HL-60/S4 treated with retinoic acid at 250 ng/mL for 4 days and 3 days (cell line): ENCODE measurements around the gene CILP2.

Experiments used
- in situ Hi-C: fragments of 300-500 bp; cut with MboI; formaldehyde crosslinking; loops from 2 replicates; pipeline ENCODE4 v1.7.0; 2022; ENCODE audit warnings: low sequenced_read_pairs

Gene CILP2

GRCh38 chr19:19527674-19528625 lies 10.1 kb upstream of the CILP2 start:
- in situ Hi-C loops, result loop anchor here (25.0 kb wide), 1 partner anchor 759 kb away; no protein-coding TSS in a partner anchor

DNA sequence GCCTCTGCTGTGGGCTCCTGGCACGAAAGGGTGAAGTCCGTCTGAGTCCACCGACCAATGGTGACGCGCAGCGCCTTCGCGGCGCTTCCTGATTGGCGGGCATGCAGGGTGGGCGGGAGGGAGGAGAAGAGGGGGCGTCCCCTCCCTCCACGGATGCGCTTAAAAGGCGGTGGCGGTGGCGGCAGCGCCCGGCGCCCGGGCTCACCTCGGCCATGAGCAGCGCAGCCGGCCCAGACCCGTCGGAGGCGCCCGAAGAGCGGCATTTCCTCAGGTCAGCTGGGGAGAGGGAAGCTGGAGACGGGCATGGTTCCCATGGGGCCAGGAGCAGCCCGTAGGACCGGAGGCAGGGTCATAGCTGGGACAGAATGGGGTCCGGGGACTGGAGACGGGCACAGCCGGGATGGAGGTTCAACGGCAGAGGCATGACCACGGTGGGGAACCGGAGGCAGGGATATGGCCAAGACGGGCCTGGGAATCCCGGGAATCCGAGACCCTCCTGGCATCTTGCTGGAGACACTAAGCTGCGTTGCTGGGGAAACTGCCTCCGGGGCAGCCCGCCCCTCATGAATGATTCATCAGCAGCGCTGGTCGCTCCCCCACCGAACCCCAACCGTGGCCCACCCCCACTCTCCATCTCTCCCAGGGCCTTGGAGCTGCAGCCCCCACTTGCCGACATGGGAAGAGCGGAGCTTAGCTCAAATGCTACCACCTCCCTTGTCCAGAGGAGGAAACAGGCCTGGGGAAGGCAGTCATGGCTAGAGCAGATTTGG lies 9.2 kb upstream of the CILP2 start, which contains the start of gene YJEFN3:
Gene YJEFN3, plus strand, starts transcription at position 191 of the 770 bp plus-strand sequence. Its CDS starts 22 bp downstream, at position 213.
- in situ Hi-C loops, result loop anchor here (25.0 kb wide), 1 partner anchor 758 kb away; no protein-coding TSS in a partner anchor

DNA sequence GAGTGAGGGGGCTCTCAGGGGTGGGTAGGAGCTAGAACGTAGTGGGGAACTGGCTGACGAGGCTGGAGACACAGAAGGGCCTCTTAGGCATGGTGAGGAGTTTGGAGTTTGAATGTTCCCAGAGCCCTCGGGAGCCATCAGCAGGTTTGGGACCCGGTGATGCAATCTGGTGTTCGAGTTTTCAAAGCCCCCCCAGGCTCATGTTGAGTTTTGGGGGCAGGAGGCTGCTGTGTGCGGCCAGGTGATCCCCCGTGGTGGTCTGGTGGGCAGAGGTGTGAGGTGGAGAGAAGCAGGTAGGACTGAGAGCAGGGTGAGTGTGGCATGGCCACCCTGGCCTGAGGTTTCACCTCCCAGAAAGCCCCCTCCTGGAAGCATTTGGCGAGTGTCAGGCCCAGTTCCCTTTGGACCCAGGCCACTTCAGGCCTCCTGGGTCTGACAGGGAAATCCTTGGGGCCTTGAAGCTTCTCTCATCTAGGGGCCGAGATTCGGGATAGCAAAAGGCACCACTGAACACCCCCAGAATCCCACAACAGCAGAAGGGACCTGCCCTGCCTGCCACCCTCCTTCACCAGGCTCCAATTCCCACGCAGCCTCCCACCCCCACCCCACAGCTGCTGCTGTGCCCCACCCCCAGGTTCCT lies 8.2 kb upstream of the CILP2 start:
- in situ Hi-C loops, result loop anchor here (25.0 kb wide), 1 partner anchor 757 kb away; no protein-coding TSS in a partner anchor

DNA sequence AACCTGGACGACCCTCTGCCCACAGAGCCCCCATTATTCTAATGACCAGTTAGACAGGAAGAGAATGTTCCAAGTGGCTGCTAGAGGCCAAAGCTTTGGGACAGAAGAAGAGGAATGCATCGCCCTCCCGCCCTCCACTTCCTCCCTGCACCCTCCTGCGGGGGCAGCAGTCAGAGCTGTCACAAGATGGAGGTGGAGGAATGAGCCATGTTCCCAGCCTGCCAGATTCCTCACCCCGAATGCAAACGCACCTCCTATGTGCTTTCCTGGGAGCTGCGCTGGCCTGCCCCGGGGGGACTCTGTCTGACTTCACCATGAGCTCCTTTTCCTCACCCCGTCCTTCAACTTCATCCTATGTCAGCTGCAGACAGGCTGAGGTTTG lies 7.7 kb upstream of the CILP2 start:
- in situ Hi-C loops, result loop anchor here (25.0 kb wide), 1 partner anchor 757 kb away; no protein-coding TSS in a partner anchor

- in situ Hi-C loops, result loop anchor here (25.0 kb wide), 1 partner anchor 756 kb away; no protein-coding TSS in a partner anchor
Observed at GRCh38 chr19:19530889-19531288, 7.2 kb upstream of the CILP2 start.

- in situ Hi-C loops, result loop anchor here (25.0 kb wide), 1 partner anchor 755 kb away; no protein-coding TSS in a partner anchor
Observed at GRCh38 chr19:19531951-19532805, 5.9 kb upstream of the CILP2 start.

- in situ Hi-C loops, result loop anchor here (25.0 kb wide), 1 partner anchor 754 kb away; no protein-coding TSS in a partner anchor
Observed at GRCh38 chr19:19532806-19533701, 5.0 kb upstream of the CILP2 start.

DNA sequence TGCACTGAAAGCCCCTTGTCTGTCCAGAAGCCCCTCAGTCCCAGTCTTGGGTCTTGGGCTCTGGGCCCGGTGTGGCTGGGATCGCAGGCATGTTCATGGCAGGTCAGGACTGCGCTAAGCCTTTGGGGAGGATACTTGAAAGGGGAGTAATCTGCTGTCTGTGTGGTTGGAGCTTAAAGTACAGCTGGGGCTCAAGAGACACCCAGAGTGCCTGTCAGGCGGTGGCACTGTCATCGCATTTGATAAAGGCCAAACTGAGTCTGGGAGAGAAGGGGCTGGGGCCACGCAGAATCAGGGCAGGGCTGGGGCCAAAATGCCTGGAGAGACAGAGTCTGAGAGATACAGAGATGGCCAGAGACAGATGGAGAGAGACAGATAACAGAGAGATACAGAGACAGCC lies 4.2 kb upstream of the CILP2 start:
- in situ Hi-C loops, result loop anchor here (25.0 kb wide), 1 partner anchor 753 kb away; no protein-coding TSS in a partner anchor

DNA sequence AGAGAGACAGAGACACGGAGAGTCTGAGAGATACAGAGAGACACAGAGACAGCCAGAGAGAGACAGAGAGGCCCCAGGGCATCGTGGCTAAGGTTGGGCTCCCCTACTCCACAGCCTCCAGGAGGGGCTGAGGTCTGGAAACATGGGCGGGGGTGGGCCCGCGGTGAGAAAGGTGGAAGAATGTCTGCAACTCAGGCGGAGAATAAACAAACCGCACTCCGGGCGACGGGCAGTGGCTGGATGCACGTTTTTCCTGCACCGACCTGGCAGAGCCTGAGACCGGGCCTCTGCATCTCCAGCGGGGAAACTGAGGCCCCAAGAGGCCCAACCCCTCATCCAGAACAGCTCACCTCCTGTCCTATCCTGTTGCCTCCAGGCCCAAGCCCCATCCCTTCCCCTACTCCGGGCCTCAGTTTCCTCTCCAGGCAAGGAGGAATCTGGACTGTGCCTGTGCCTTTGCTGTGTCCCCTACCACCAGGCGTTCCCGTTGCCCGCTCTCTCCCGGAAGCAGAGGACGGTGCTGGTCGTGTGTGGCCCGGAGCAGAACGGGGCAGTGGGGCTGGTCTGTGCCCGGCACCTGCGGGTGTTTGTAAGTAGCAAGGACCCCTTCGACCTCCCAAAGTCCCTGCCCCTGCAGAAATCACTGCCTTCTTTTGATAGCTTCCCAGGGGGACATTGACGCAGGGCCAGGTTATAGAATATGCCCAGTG lies 3.4 kb upstream of the CILP2 start:
- in situ Hi-C loops, result loop anchor here (25.0 kb wide), 1 partner anchor 753 kb away; no protein-coding TSS in a partner anchor

DNA sequence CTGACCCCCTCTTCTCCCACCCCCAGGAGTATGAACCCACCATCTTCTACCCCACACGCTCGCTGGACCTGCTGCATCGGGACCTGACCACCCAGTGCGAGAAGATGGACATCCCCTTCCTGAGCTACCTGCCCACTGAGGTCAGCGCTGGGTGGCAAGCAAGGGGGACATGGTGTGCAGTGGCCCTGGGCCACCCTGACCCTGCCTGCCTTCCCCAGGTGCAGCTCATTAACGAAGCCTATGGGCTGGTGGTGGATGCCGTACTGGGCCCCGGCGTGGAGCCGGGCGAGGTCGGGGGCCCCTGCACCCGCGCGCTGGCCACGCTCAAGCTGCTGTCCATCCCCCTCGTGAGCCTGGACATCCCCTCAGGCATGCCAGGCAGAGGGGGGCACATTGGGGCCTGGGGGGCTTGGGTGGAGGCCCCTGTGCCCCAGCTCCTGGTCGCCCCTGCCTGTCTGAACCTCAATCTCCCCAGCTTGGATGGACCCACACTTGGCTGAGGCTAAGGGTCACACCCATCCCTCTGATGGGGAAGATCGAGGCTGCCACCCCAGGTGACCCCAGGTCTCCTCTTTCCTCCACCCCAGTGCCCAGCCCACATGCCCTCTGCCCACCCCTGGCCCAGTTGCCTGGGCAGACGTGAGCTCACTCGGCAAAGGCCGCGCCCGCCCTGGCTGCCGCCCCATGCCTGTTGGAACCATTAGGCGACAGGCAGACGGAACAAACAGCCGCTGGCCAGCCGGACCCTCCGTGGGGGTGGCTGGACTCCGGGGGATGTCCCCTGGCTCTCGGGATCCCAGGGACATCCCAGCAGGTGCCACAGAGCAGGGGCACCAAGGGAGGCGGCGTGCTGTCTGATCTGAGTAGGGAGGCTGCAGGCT lies 2.5 kb upstream of the CILP2 start:
- in situ Hi-C loops, result loop anchor here (25.0 kb wide), 1 partner anchor 752 kb away; no protein-coding TSS in a partner anchor

GRCh38 chr19:19537075-19538048 lies 703 bp upstream of the CILP2 start:
- in situ Hi-C loops, result loop anchor here (25.0 kb wide), 1 partner anchor 750 kb away; no protein-coding TSS in a partner anchor

DNA sequence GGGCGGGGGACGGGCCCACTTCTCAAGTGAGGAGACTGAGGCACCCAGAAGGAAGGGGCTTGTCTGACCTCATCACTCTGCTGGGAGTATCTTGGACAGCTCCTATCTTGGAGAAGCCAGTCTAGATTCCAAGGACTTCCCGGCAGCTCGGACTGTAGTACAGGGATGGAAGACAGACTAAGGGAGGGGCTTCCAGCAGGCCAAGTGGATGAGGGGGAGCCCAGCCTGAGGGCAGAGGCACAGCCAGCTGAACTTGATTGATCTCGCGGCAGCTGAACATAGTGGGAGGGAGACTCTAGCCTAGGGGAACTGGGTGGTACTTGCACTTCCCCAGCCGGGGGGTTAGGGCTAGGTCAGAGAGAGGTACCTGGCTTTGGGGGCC lies 711 bp downstream of the CILP2 start:
- in situ Hi-C loops, result loop anchor here (25.0 kb wide), 1 partner anchor 749 kb away; no protein-coding TSS in a partner anchor

DNA sequence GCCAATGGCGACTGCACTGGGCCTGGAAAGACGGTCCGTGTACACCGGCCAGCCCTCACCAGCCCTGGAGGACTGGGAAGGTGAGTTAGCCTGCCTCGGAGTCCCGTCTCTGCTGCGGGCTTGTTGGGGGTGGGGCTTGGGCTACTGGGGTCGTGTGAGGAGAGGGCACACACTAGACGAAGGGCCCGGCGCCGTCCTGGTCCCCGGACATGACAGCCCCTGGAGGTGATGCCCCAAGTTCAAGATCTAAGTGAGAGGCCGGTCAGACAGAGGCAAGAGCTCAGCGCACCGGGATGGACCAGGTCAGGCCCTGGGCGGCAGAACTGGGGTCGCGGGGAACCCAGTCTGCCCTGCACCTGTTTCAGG lies 1.6 kb downstream of the CILP2 start:
- in situ Hi-C loops, result loop anchor here (10.0 to 25.0 kb wide), 2 partner anchors 105 to 748 kb away; partner anchors contain the start of gene GMIP

DNA sequence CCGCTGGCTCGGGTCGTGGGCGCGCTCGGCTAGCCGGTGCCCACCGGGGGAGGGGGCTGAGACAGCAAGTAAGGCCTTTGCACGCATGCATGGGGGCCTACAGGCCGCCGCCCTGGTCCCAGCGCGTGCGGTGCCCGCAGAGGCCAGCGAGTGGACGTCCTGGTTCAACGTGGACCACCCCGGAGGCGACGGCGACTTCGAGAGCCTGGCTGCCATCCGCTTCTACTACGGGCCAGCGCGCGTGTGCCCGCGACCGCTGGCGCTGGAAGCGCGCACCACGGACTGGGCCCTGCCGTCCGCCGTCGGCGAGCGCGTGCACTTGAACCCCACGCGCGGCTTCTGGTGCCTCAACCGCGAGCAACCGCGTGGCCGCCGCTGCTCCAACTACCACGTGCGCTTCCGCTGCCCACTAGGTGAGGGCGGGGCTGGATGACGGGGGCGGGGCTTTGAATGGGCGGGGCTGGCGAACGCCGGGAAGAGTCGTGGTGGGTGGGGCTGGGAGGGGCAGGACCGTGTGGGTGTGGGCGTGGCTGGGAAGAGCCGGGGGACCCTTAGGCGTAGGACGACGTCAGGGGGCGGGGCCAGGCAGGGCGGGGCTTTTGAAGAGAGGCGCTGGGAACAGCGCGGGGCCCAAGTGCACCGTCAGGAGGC lies 2.1 kb downstream of the CILP2 start:
- in situ Hi-C loops, result loop anchor here (10.0 to 25.0 kb wide), 2 partner anchors 105 to 747 kb away; partner anchors contain the start of gene GMIP
